ENCODE results near the gene DMPK.

- TF ChIP-seq CTCF (conservative IDR thresholded peaks at IDR 0.05 in 1 of 2, IDR thresholded peaks at IDR 0.05 in 1 of 2; ENCODE audit: extremely low read depth in 1 of 2, insufficient read depth in 1 of 2, low read depth in 1 of 2, low read length in 2 of 2) (no peak), EZH2 (IDR thresholded peaks at IDR 0.05; ENCODE audit: borderline replicate concordance, low read length) (no peak)
Observed at GRCh38 chr19:45814166-45814780, 32.0 kb upstream of the DMPK start.

Data from mammary epithelial cell (primary cell).